ENCODE measurements around the gene AEBP2.
"Not testable (repeated sequence)": the region's sequence is repeated elsewhere in the genome, so short reads cannot be mapped to it uniquely, and the experiment has no call there.

The AEBP2 gene

DNA sequence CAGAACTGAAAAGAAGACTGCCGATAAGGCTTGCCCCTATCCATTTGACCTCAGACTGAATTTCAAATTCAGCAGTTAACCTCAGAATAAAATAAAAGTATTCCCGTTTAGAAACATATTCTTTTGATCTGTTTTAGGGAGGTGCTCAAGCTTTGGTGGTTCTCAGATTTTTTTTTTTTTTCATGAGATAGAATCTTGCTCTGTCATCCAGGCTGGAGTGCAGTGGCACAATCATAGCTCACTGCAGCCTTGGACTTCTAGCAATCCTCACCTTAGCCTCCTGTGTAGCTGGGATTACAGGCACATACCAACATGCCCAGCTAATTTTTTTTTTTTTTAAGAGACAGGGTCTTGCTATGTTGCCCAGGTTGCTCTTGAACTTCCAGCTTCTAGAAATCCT is 15.5 kb downstream of the AEBP2 start:
- no peak for DNase-seq (ENCODE audit: low read depth)

DNA sequence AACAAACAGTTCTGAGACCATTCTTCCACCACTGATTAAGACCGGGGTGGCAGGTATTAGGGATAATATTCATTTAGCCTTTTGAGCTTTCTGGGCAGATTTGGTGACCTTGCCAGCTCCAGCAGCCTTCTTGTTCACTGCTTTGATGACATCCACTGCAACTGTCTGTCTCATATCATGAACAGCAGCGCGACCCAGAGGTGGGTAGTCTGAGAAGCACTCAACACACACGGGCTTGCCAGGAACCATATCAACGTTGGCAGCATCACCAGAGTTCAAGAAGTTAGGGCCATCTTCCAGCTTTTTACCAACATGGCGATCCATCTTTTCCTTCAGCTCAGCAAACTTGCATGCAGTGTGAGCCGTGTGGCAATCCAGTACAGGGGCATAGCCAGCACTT is 16.9 kb downstream of the AEBP2 start:
- DNase-seq (ENCODE audit: low read depth): no peak

DNA sequence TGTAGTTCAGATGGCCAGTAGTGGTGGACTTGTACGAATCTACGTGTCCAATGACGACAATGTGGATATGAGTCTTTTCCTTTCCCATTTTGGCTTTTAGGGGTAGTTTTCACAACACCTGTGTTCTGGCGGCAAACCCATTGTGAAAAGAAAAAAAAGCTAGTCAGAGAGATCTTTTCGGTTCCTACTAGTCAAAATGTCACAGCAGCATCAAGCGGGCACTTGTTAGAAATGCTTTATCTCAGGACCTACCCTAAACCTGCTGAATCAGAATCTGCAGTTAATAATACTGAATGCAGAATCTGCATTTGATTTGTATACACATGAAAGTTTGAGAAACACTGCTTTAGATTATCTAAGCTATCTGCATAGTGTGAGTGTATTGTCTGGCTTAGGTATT is 18.3 kb downstream of the AEBP2 start:
- no peak for DNase-seq (ENCODE audit: low read depth)

DNA sequence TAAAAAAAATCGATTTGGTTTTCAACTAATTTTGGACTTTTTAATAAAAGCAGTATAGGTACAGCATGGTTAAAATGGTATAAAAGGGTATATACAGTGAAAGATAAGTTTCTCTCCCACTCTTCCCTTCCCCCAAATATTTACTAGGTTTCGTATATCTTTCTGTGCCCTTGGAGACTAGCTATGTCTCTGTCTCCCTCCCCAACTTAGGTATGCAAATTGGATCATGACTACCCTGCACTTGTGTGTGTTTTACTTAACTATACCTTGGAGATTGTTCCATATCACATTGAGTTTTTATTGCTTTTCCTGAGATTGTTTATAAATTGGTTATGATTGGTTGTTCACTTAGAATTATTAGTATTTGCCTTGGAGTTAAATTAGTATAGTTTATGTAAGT is 19.4 kb downstream of the AEBP2 start:
- no peak for DNase-seq (ENCODE audit: low read depth)

DNA sequence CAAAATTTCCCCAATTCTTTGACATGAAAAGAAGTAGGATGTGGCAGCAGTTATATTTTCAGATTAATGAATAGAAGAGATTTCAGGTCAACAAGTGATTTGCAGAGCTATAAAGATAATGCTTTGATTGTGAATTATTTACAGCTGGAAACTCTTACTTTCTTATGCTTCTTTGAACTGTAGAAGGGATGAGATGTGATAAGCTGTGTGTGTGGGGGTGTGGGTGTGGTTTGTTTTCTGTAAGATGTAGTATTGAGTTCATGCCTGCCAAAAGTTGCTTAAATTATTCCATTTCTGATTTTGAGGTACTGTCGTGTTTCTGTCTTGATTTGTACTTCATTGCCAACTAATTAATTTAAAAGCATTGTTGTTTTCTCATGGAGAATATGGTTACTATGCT is 22.7 kb downstream of the AEBP2 start:
- DNase-seq (ENCODE audit: low read depth): no peak

DNA sequence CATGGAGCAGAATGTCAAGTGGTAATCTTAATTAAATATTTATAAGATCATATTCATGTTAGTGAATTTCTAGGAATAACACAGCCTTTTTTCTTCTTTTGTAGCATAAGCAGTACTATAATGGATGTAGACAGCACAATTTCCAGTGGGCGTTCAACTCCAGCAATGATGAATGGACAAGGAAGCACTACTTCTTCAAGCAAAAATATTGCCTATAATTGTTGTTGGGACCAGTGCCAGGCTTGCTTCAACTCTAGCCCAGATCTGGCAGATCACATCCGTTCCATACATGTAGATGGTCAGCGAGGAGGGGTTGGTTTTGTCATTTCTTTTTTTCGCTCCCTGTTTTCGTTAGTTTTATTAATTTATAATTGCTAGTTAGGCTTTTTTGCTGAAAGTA is 23.1 kb downstream of the AEBP2 start:
- DNase-seq (ENCODE audit: low read depth): no peak

DNA sequence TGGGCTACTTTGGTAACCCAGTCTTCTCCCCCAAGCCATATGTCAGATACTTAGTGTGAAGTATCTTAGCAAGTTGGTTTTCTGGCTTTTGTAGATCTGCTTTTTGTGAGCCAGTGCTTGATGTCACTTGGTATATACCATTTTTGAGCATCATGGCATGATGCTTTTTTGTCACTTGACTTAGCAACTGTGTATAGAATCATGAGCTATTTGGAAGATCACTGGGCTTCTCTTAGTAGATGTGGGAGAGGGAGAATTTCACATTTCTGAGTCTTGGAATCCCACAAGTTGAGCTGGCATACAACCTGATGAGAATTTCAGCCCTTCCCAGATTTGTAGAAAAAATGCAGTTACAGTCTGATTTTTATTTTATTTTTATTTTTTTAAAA is 24.9 kb downstream of the AEBP2 start:
- no peak for DNase-seq (ENCODE audit: low read depth)

DNA sequence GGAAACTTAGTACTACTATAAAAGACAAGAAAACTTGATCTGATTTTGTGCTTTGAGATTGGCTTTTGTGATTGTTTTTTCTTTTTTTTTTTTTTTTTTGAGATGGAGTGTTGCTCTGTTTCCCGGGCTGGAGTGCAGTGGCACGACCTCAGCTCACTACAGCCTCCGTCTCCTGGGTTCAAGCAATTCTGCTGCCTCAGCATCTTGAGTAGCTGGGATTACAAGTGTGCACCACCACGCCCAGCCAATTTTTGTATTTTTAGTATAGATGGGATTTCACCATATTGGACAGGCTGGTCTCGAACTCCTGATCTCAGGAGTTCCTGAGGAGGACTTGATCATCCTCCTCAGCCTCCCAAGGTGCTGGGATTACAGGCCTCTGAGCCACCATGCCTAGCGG is 26.4 kb downstream of the AEBP2 start:
- DNase-seq (ENCODE audit: low read depth): no peak

DNA sequence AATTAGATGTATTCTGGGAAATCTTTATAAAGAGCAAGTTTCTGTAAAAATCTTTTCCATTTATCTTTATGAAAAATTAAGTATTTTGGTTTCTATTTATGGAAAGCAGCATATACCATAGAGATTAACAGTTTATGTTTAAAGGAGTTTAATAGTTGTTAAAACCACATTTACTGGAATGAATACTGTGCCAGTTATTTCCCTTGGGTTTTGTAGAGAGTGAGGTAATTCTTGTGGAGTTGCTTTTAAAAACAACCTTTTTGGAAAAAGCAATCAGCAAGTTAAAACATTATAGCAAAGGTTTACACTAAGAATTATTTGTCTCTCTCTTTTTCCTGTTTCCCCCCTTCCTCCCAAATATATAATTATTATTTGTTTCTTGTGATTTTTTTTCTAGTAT is 34.9 kb downstream of the AEBP2 start:
- DNase-seq (ENCODE audit: low read depth): no peak

DNA sequence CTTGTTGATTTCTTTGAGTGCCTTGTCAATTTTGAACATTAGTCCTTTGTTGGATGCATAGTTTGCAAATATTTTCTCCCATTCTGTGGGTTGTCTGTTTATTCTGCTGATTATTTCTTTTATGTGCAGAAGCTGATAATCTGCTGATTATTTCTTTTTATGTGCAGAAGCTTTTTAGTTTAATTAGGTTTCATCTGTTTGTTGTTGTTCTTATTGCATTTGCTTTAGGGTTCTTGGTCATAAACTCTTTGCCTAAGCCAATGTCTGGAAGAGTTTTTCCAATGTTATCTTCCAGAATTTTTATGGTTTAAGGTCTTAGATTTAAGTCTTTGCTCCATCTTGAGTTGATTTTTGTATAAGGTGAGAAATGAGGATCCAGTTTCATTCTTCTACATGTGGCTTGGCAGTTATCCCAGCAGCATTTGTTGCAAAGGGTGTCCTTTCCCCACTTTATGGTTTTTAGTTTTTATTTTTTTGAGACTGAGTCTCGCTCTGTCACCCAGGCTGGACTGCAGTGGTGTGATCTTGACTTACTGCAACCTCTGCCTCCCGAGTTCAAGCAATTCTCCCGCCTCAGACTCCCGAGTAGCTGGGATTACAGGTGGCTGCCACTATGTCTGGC is 36.7 kb downstream of the AEBP2 start:
- not testable (repeated sequence) for DNase-seq (ENCODE audit: low read depth)

DNA sequence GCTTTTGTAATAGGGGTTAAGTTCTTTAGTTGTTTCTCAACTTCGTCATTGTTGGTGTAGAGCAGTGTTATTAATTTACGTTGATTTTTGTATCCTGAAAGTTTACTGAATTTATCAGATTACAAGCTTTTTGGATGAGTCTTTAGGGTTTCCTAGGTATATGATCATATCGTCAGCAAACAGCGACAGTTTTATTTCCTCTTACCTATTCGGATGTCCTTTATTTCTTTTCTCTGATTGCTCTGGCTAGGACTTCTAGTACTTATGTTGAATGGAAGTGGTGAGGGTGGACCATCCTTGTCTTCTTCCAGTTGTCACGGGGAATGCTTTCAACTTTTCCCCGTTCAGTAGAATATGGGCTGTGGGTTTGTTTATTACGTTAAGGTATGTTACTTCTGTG is 37.8 kb downstream of the AEBP2 start:
- no peak for DNase-seq (ENCODE audit: low read depth)

DNA sequence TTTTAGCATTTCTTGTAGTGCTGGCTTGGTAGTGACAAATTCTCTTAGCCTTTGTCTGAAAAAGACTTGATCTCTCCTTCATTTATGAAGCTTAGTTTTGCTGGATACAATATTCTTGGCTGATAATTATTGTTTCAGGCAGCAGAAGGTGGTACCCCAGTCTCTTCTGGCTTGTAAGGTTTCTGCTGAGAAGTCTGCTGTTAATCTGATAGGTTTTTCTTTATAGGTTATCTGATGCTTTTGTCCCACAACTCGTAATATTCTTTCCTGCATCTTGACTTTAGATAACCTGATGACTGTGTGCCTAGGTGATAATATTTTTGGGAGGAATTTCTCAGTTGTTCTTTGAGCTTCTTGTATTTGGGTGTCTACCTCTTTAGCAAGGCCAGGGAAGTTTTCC is 41.2 kb downstream of the AEBP2 start:
- no peak for DNase-seq (ENCODE audit: low read depth)

DNA sequence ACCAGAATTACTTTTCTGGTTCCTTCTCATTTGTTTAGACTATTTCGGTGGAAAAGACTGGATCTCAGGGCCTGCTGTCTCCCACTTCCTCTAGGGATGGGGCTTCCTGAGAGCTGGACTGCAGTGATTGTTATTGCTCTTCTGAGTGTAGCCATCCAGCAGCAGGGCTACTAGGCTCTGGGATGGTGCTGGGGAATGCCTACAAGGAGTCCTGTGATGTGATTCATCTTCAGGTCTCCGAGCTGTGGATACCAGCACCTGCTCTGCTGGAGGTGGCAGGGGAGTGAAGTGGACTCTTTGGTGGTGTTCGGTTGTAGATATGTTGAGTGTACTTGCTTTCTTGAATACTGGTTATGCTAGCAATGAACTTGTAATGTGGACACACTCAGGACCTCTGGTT is 42.7 kb downstream of the AEBP2 start:
- DNase-seq (ENCODE audit: low read depth): no peak

DNA sequence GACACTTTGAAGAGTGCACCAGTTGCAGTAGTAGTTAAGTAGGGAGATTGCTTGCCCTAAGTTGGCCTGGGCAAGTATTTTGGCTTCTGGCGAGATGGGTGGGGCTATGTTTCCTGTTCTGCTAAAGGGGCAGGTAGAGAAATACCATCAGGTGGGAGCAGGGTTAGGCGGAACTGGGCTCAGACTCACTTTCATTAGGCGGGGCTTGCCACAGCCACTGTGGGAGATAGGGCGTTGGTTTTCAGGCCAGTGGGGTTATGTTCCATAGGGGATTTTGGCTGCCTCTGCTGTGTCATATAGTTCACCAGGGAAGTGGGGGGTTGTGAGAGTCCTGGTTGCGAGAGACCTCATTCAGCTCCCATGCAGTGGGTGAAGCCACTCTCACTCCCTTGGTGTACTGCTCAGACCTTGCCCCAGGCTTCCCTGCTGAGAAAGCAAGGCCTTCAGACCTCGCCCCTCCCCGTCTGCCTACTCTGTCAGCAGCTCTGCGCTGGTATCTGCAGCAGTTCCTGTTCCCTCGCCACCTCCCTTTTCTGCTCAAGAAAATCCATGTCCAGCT is 43.3 kb downstream of the AEBP2 start:
- peak; percentile 52 for DNase-seq (ENCODE audit: low read depth)

DNA sequence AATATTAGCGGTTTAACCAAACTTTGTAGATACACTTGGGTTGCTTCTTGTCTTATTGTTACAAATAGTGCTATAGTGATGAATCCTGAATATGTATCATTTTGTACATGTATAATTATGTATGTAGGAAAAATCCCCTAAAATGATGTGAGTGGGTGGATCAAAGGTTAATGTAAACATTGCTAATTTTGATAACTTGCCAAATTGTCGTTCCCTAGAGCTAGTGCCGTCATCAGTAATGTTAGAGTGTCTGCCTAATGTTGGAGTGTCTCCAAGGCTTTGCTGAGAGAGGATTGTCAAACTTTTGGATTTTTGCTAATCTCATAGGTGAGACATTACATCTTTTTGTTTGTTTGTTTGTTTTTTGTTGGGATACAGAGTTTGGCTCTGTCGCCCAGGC is 44.4 kb downstream of the AEBP2 start:
- DNase-seq (ENCODE audit: low read depth): no peak

DNA sequence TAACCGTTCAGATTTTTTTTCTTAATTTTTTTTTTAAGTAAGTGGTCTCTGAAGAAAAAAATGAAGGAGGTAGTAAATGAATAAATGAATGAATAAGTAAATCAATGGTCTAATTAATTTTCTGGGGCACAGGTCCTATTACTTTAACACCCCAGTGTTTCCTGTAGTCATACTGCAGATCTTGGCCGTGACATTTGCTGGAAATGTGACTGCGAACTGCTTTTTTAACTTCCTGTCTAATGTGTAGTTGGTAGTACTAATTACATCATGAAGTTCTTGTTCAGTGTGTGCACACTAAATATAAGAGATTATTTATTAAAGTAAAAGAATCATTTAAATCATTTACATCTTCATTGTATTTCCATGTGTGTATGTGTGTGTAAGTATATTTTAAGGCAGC is 45.4 kb downstream of the AEBP2 start:
- DNase-seq (ENCODE audit: low read depth): no peak

DNA sequence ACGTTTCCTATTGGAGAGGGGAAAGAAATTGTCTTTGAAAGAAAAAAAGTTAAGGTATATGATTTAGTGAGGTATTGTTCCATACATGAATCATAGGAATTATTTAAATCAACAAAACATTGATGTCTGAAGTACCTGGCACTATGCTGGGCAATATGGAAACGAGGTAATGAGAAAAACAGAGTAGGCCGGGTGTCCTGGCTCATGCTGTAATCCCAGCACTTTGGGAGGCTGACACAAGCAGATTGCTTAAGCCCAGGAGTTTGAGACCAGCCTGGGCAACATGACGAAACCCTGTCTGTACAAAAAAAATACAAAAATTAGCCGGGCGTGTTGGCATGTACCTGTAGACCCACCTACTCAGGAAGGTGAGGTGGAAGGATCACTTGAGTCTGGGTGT is 45.9 kb downstream of the AEBP2 start:
- DNase-seq (ENCODE audit: low read depth): no peak

DNA sequence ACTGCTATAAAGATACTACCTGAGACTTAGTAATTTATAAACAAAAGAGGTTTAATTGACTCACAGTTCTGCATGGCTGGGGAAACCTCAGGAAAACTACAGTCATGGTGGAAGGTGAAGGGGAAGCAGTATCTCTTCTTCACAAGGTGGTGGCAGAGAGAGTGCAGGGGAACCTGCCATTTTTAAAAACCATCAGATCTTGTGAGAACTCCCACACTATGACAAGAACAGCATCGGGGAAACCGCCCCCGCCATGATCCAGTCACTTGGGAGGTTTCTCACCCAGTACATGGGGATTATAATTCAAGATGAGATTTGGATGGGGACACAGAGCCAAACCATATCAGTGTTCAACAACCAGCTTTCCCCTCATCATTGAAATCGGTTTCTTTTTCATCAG is 49.9 kb downstream of the AEBP2 start:
- DNase-seq (ENCODE audit: low read depth): no peak

DNA sequence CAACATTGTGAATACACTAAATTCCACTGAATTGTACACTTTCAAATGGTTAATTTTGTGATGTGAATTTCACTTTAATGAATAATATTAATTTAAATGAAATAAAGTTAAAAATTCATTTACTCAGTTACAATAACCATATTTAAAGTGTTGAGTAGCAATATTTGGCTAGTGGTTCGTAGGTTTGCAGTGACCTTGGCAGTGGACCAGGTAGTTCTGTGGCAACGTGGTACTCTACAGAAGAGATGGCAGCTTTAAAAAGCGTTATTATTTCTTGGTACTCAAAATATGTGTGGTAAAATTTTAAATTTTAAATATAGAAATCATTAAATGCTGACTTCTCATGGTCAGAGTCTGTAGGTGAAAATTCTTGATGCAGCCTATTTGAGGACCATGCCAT is 51.6 kb downstream of the AEBP2 start:
- DNase-seq (ENCODE audit: low read depth): no peak

DNA sequence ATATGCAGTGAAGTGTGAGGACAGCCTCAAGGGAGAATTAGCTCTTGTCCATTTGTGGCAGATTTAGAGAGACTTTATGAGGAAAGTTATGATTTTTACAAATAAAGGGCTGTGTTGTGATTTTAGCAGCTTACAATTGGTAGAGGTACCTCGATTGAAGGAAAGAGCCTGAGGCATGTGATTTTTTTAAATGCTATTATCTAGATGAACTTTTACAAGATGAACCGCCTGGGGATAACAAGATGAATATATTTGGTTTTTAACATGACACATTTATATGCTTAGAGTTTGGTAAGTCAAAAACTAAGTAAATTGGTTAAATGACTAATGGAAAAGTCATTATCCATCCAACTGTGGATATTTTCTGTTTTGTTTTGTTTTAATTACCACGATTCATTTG is 52.6 kb downstream of the AEBP2 start:
- DNase-seq (ENCODE audit: low read depth): no peak

DNA sequence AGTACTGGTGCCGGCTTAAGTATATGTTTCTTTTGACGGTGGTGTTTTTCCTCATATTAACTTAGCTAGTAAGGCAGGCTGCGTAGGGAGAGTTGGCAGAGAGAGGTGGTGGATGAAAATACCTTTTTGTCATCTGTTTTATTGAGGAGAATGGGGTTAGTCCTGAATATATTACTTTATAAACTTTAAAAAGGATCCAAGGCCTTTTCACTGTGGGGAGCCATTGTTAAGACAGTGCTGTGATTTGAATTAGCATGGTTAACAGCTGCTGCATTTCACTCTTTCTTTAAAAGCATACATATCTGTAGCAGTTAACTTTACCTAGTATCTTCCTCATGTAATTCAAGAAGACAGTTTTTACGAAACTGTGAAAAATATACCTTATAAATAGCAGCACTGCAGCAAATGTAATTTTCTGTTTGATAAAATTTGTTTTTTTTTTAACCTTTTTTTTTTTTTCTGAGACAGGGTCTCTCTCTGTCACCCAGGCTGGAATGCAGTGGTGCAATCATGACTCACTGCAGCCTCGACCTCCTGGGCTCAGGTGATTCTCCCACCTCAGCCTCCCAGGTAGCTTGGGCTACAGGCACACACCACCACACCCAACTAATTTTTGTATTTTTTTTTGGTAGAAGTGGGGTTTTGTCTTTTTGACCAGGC is 57.1 kb downstream of the AEBP2 start:
- no peak for DNase-seq (ENCODE audit: low read depth)

DNA sequence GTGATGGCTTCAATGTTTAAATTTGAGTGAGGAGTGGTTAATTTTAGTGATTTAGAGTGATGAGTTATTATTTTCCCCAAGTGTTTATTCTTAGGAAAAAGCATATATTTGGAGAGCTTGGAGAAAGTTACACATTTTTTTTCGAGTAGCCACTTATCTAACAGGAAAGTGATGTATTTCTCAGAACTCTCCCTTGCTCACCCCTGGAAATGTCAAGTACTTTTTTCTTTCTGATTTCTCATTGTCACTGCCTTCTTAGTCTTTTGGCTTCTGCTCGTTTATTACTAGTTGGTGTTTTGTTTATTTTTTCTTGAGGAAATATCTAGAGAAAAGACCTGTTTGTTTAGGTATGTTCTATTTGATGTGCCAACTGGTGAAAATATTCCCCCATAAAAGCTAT is 58.8 kb downstream of the AEBP2 start:
- DNase-seq (ENCODE audit: low read depth): no peak

DNA sequence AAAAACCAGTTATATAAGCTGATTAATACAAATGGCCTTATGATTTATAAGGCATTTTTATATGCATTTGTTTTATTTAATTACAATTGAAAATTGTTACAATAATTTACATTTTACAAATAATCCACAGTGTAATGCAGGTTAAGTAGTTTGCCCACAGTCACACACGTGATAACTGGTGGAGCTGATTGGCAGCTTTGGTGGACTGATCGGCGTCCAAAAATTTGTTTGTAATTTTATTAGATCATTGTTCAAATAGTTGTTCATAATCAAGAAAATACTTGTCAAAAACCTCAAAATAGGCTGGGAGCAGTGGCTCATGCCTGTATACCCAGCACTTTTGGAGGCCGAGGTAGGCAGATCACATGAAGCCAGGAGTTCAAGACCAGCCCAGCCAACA is 59.7 kb downstream of the AEBP2 start:
- no peak for DNase-seq (ENCODE audit: low read depth)

DNA sequence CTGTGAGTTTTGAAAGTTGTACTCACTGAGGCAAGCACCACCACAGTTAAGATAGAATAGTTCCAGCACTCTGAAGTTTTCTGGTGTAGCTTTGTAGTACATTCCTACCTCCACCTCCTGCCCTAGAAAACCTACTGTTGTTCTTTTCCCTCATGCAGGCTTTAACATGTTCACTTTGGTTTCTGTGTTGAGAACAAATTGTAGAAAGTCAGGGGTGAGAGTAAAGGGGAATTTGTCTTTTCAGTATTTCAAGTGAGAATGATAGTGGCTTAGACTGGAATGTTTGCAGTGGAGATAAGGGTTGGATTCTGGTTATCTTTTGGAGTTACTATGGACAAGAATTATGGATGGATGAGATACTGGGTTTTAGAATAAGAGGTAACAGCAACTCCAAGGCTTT is 67.2 kb downstream of the AEBP2 start:
- no peak for DNase-seq (ENCODE audit: low read depth)
